ENCODE results near the gene NLRP8. TPM values are rescaled to one million over a fixed set of nuclear protein-coding genes. Genes with fewer than 3 reads are reported as not detected.
"Not testable (repeated sequence)": the region's sequence is repeated elsewhere in the genome, so short reads cannot be mapped to it uniquely, and the experiment has no call there.

The NLRP8 gene
- total RNA-seq (2014; rRNA removed; shearing (Covaris generic)): not detected in 2 replicates

DNA sequence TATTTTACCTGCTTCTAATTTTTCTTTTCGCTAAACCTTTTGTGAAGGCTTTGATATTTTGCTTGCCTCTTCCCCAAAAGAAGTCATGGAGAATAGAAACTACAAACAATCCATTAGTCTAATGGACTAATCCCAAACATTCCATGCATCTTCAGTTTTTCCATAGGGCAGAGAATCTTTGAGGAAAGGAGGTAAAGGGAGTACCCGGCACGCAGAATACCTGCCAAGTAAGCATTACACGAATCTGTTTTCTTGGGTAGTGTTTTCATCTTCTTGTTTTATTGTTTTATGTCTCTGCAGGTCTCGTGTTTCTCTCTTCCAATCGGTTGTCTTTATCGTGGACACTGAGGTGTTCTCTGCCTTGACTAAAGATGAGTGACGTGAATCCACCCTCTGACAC is at the start of gene NLRP8:
Gene NLRP8, plus strand, starts transcription at position 301 of the 400 bp plus-strand sequence.
- no peak for DNase-seq (ENCODE audit: low spot score)

DNA sequence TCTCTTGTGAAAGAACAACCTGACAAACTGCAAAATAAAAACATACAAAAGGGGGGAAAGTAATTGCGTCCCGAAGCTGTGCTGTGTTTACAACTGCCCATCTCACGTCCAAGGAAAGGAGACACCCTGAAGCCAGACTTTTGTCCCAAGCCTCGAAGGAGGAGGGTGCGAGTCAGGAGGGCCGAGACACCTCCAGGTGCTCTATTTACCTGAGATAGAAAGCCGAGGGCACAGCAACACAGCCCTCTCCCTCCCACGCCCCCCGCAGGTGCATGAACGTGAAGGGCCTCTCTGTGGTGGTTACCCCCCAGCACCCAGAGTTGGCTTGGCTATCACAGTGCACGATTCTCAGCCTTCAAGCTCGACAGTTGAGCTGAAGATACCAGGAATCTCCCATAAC is 48.7 kb upstream of the NLRP8 start:
- no peak for DNase-seq (ENCODE audit: low spot score)

DNA sequence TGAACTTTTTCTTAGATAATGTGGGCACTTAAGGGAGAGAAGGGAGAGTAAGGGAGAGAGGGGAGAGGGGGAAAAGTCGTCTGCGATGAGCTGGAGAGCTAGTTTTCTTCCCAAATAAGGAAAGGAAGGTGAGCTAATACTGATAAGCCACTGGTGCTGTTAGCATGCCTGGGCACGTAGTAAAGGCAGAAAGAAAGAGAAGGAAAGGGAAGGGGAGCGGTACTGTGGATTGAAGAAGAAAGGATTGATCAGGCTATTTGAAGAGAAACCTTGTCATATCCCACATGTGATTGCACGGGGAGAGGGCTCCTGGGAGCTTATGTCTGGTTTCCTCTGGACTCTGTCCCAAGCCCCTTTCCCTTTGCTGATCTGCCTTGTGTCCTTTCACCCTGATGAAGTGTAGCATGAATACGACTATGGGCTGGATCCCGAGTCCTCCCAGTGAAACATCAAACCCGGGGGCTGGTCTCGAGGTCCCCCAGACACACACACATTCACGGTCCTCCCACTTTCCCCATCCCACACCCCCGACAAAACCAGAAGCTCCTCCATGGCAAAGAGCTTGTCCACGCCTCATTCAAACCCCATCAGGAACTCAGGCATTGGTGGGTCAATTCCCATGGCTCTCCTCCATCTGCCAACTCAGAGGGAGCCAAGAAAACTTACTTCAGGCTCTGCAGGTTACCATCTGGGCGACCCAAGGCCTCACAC is 46.1 kb upstream of the NLRP8 start:
- DNase-seq (ENCODE audit: low spot score): no peak

DNA sequence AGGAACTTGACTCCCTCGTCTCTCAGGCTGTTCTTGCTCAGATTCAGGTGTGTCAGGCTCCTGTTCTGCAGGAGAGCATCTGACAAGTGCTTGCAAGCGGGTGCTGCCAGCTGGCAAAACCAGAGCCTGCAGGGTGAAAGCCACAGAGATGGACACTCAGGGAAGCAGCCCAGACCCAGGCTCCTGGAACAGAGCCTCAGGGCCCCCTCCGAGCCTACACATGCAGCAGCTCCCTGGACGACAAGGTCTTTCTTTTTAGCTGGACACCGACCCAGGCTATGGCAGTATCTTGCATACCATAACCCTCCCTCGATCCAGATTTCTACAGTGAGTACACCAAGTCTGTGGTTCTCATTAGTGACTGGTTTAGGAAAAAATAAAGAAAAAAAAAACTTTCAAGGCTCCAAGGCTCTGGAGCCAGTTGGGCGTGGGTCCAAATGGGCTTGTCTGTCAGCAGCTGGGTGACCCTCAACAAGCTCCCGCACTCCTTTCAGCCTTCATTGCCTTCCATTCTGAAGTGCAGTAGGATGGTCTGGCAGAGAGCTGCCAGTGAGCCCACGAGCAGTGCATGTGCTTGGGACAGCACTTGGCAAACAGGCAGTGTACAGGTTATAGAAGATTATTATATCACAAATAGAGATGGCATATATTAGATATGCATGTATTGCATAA is 45.4 kb upstream of the NLRP8 start:
- no peak for DNase-seq (ENCODE audit: low spot score)

DNA sequence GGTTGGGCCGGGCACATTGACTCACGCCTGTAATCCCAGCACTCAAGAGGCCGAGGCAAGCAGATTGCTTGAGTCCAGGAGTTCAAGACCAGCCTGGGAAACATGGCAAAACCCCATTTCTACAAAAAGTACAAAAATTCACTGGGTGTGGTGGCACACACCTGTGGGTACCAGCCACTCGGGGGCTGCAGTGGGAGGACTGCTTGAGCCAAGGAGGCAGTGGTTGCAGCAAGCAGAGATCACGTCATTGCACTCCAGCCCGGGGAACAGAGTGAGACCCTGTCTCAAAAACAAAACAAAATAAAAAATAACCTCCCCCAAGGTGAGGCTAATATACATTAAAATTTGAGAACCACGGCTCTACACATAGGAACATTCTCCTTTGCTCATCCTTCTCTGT is 40.3 kb upstream of the NLRP8 start:
- no peak for DNase-seq (ENCODE audit: low spot score)

DNA sequence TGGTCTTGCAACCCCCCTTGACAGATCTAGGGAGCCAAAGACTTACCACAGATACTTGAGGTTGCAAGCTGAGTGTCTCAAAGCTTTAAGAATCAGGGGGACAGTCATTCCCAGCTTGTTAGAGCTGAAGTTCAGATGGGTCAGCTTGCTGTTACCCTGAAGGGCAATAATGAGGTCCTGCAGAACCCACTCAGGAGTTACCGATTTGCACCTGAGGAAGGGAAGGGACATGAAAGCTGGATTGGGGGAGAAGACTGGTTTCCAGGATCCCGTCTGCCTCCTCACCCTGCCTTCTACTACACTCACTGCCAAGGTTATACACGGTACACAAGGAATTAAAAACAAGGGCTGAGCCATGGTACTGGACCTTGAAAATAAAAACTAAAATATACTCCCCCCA is 39.9 kb upstream of the NLRP8 start:
- no peak for DNase-seq (ENCODE audit: low spot score)

GRCh38 chr19:55909801-55910200 is 37.8 kb upstream of the NLRP8 start:
- DNase-seq (ENCODE audit: low spot score): no peak

DNA sequence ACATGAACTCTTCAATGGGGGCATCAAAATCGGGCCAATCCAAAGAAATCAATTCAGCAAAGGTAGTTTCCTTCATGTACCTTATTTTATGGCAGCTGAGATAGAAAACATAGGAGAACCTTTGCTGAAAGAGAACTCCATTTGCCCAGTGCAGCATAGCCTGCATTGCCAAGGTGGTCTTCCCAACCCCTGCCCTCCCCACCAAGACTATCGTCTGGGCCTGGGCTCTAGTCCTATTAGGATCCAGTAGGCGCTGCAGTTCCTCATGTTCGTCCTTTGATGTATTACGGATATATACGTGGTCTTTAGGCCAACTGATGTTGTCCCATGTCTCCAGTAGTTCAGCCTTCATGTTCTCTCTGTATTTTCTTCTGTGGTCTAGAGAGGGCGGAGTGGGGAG is 34.7 kb upstream of the NLRP8 start:
- DNase-seq (ENCODE audit: low spot score): no peak

GRCh38 chr19:55913643-55914268 is 33.9 kb upstream of the NLRP8 start:
- no peak for DNase-seq (ENCODE audit: low spot score)

GRCh38 chr19:55923556-55923955 is 24.1 kb upstream of the NLRP8 start:
- no peak for DNase-seq (ENCODE audit: low spot score)

DNA sequence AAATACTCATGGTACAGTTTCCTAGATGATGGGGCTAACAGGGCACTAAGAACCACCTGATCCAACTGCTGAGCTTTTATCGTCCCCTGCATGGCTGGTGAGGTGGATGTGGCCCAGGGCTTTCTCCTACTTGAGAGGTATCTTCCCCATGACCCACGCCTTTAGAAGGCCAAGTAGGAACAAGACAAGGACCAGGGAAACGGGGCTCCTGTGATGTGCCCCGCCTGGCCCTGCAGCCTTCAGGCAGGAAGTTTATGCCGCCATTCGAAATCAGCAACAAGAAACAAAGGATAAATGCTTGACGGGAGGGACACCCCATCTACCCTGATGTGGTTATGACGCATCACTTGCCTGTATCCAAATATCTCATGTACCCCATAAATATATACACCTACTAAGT is 19.6 kb upstream of the NLRP8 start:
- DNase-seq (ENCODE audit: low spot score): no peak

- DNase-seq (ENCODE audit: low spot score): not testable (repeated sequence)
Measured at GRCh38 chr19:55929258-55929657, 18.4 kb upstream of the NLRP8 start.

DNA sequence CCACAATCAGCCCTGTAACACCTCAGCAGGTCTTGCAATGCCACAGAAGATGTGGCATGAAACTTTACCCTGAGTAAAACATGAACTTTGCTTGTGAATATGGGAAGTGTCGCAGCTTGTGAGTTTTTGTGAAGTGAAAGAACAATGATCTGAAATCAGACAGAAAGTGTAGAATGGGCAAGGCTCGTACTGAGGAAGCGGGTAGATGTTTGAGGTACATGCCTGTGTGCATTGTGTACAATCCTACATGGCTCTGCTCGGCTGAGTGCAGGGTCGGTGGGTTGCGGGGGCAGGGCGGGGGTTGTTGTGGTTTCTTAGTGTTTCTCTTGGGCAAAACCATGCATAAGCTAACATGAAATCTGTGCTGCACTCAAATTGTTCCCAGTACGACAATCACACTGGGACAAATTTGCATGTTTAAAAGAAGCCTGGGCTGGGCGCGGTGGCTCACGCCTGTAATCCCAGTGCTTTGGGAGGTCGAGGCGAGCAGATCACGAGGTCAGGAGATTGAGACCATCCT is 16.6 kb upstream of the NLRP8 start:
- no peak for DNase-seq (ENCODE audit: low spot score)

- no peak for DNase-seq (ENCODE audit: low spot score)
Measured at GRCh38 chr19:55931936-55932386, 15.7 kb upstream of the NLRP8 start, which contains the start of gene NLRP13. Gene NLRP13 (minus strand): TSS chr19:55932336. CDS start chr19:55932311, 25 bp downstream.

DNA sequence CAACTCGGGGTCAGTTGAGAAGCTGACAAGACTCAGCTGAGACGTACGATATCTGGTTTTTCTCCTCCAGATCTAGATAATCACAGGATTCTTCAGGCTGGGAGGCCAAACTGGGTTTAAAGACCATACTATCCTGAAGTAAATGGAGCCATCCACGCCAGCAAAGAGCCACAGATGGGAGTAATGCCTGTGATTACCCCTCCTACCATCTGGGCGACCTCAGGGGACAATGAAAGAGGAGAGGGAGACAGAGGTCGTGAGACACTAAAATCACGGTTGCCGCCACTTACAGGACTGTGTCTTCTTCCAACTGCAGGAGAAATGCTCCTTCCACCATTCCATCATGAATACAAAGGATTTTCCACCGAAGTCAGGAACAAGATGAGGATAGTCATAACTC is 12.4 kb upstream of the NLRP8 start:
- DNase-seq (ENCODE audit: low spot score): no peak

GRCh38 chr19:55939206-55939605 is 8.4 kb upstream of the NLRP8 start:
- no peak for DNase-seq (ENCODE audit: low spot score)

DNA sequence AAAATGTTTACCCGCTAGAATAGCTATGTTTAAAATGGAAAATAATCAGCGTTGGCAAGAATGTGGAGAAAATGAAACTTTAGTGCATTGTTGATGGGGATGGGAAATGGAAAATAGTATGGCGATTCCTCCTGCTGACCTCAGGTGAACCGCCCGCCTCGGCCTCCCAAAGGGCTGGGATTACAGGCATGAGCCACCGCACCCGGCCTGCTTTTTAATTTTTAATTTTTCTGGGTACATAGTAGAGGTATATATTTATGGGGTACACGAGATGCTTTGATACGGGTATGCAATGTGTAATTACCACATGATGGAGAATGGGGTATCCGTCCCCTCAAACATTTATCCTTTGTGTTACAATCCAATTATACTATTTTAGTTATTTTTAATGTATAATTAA is 7.3 kb upstream of the NLRP8 start:
- DNase-seq (ENCODE audit: low spot score): no peak

GRCh38 chr19:55950566-55950965 is 2.9 kb downstream of the NLRP8 start:
- not testable (repeated sequence) for DNase-seq (ENCODE audit: low spot score)

DNA sequence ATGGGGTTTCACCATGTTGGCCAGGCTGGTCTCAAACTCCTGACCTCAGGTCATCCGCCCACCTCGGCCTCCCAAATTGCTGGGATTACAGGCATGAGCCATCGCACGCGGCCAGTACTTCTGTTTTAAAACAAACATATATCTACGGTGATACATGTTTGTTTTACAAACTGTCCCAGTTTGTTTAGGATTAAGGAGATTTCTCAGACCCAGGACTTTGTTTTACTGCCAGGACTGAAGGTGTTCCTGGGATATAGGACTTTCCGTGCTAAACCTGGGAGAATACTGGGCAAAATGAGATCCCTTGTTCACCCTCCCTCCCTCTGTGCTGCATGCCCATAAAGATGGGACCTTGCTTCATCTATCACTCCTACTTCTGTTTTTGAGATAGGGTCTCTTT is 8.8 kb downstream of the NLRP8 start:
- DNase-seq (ENCODE audit: low spot score): no peak

DNA sequence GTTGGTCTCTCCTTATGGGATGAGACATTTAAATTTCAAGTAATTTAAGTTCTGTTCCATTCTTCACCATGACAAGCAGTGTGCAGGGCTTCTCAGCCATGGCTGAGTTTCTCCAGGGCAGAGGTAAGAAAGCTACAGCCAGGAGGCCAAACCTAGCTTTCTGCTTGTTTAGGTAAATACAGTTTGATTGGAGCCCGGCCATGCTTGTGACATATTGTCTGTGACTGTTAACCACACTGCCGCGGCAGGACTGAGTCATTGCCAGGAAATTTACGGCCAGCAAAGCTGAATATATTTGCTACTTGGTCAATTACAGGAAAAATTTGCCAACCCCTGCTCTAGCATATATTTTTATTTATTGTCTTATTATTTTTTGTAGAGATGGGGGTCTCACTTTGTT is 10.7 kb downstream of the NLRP8 start:
- peak; percentile 98 for DNase-seq (ENCODE audit: low spot score)

- no peak for DNase-seq (ENCODE audit: low spot score)
Measured at GRCh38 chr19:55959996-55960675, 12.5 kb downstream of the NLRP8 start.

DNA sequence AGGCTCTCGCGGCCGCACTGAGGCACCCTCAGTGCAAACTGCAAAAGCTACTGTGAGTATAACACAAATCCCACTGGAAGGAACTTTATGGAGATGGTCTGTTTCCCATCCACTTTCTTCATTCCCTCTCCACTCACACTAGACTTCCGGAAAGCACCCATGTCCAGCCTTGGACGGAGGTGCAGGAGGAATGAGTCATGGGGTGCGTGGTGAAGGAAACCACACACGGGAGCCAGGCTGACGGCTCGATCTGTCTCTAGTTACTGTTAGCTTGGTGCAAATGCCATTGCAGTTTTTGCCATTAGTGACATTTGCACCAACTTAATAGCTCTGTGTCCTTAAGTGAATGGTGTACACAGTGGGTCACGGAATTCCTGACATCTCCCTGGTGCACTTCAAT is 14.6 kb downstream of the NLRP8 start:
- peak; percentile 85 for DNase-seq (ENCODE audit: low spot score)
